Activated CD4-positive, alpha-beta T cell treated with anti-CD3 and anti-CD28 coated beads, Interleukin-2, amount 50 U/mL, for 1 hour (primary cell): Measurements from ENCODE around the gene CLEC3A.
A peak's percentile ranks its signal among the peaks of the same experiment; 100 is the strongest.
"Not testable (repeated sequence)": the region's sequence is repeated elsewhere in the genome, so short reads cannot be mapped to it uniquely, and the experiment has no call there.

ENCODE experiments used
- DNase-seq: peaks from one replicate; pipeline ENCODE4 v3.0.0-alpha.2; 2020

CLEC3A gene

GRCh38 chr16:78022347-78023060 is at the start of gene CLEC3A:
CLEC3A (plus strand) TSS chr16:78022548; CDS start chr16:78022627, 79 bp downstream.
- no peak for DNase-seq

- DNase-seq: no peak
These were observed 47.5 kb upstream of the CLEC3A start for GRCh38 chr16:77974883-77975282.

DNA sequence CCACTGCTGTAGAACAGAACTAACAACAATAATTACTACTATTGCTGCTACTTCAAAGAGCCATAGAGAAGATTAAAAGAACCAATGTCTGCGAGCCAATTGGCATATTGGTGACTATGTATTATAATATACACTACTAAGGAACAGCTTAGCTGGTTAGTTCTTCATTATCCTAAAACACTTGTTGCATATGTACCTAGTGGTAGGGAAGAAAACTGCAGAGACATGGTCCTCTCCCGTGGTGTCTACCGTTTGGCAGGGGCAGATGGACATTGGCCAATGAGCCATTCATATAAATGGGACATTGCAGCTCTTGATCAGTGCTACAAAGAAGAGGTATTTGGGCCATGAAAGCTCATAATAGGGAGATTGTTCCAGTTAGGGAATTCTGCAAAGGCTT is 46.4 kb upstream of the CLEC3A start:
- no peak for DNase-seq

DNA sequence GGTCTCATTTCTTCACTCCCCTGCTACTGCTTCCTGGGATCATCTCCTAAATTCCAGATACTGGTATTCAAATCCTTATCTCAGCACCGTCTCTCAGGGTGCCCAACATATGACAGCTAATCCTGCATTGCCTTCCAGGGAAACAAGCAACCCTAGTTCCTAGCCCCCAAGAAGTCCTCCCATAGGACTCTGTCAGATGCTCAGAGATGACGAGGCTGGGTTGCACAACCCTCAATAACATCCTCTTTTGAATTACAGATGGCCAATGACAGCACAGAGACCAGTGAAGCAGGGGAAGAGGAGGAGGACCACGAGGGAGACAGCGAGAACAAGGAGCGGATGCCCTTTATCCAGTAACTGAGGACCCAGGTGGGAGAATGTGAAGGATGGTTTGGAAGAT is 45.0 kb upstream of the CLEC3A start:
- DNase-seq: no peak

DNA sequence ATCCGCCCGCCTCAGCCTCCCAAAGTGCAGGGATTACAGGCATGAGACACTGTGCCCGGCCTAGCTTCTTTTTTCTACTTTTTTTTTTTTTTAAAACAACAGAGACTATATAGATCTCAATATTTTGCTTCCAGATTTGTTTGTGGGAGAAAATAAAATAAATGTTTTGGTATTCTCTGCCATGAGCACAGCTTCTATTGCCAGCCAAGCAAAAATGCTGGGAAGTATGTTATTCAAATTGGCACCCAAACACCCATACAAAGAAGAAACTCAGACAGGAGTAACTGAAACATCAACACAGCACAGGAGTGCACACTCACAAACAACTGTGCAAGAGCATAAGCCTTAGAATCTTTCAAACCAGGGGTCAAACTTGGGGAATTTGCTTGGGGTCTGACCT is 37.2 kb upstream of the CLEC3A start:
- no peak for DNase-seq

GRCh38 chr16:77986011-77986740 is 36.2 kb upstream of the CLEC3A start:
- DNase-seq: no peak

- DNase-seq: no peak
These were observed 34.5 kb upstream of the CLEC3A start for GRCh38 chr16:77987810-77988209.

DNA sequence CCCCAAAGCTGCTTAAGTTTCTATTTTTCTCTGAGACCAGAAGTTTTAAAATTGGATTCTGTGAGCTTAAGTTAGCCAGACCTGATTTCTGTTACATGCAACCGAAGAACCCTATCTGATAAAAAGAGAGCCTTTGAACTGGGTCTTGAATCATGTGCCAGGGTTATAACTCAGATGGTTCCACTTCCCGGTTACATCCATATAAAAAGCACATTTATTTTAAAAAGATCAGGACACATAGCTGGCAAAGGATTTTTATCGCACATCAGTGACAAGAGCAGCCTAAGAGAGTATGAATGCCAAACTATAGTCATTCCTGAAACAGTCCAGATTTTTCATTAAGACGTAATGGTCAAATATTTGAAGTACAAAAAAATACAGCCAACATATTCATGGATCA is 32.5 kb upstream of the CLEC3A start:
- no peak for DNase-seq

- no peak for DNase-seq
These were observed 30.6 kb upstream of the CLEC3A start for GRCh38 chr16:77991701-77992100.

DNA sequence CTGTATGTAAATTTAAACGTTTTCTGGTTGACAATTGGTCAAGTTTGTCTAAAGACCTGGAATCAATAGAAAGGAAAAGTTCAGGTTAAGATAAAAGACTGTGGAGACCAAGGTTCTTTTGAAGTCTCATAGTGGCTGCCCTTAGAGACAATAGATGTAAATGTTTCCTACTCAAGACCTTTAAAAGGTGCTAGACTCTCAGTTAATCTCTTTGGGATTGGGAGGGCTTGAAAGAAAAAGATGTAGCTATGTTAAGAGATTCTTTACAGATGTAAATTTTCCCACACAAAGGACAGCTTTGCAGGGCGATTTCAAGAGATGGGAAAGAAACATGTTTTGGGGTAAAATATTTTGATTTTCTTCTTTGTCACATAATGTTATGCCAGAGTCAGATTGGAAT is 30.0 kb upstream of the CLEC3A start:
- not testable (repeated sequence) for DNase-seq

DNA sequence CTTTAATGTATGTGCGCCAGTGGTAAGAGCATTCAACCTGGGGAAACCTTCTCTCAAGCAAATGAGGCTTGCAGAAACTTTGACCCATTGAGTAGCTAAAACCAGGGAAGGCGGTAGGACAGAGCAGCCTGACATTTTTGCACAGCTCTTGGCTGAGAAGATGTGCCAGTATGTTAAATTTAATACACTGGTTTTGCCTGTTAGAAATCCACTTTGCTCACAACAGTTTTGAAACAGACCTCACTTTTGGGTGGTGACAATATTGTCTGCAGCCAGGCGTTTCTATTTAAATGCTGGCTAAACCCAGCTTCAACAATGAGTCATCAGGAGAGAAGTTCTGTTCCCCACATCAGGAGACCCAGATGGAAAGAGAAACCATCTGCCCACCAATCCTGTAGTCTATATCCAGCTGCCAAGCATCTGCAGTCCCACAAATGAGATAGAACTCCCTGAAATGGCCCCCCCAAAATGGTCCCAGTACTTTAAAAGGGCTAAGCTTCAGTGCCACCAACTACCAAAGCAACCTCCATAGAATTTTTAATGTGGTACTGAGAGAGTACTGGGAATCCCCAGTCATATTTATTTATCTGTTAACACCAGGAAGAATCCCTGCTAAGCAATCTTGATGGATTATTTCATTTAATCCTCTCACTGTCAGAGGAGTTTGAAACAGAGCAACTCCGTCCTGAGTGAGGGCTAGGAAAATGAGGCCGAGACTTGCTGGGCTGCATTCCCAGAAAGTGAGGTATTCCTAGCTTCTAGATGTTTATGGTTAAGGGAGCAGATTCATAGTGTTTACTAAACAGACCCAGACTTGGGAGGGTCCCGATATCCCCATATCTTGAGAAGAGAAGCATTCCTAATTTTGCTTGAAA is 29.0 kb upstream of the CLEC3A start:
- no peak for DNase-seq

GRCh38 chr16:77995843-77996455 is 26.4 kb upstream of the CLEC3A start:
- DNase-seq: no peak

DNA sequence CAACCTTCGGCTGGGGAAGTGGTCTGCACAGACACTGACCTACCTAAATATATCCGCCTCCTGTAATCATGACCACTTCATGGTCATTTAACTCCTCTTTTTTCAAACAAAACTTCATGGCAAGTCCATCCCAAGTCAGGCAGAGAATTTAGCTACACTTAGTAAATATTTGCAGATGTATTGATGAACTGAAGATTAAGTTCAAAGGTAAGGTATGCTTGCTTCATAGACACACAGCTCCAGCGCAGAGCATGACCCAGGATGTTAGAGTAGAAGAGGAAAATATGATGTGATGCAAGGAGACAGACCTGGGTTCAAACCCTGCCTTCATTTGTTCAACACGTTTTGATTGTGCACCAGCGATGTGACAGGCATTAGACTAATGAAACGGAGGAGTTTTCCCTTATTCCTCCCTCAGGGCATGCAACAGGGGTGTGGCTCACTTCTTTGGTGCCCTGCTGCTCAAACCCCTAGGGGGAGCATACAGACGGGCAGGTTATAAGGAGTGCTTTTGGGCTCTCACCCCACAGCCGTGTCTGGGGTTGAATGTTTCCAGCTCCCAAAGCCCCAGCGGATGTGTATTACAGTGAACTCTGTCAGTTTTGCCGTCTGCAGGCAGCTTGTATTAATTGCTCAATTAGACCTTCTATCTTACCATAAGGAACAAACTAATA is 23.9 kb upstream of the CLEC3A start:
- no peak for DNase-seq

DNA sequence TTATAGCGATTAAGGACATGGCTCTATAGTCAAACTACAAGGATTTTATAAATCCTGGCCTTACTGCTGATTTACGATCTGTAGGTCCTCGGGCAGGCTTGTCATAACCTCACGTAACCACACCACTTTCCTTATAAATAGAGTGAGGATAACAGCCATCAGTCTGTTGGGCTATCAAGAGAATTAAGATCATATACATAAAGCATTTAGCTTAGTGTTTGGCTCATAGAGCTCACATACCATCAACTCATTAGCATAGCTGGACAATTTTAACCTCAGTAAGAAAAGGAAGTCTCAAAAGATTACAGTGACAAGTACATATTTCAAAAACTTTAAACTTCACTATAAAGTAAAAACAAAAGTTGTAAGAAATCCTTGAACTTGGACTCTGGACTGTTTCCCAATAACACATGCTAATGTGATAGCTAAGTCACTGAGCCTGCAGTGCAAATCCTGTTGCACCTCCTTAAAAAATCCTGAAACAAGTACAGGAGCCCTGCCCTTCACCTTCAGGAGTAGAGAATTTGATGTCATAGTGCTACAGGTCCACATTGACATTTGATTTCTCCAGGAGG is 20.8 kb upstream of the CLEC3A start:
- DNase-seq: no peak

DNA sequence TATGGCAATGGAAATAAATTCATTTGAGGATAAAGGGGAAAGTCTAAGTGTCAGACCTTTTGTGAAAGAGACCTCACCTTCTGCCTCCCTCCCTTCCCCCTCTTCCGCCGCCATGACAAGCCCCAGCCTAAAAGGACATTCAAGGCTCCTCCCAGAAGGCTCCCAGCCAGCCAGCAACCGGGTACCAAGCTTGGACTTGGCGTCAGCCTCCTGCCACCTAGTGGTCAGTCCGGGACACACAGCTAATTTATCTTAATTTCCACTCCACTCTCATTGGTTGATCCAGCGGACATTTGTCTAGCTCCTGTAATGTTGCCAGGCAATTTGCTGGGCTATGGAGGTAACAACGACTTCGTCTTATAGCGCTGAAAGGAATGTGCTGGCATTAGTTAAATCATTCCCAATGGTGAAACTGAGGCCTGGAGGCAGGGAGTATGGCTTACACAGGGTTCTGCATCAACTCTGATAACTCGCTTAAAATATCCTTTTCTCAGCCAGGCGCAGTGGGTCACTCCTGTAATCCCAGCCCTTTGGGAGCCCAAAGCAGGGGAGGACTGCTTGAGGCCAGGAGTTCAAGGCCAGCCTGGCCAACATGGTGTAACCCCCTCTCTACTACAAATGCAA is 19.3 kb upstream of the CLEC3A start:
- peak; percentile 49 for DNase-seq

GRCh38 chr16:78004517-78004916 is 17.8 kb upstream of the CLEC3A start:
- DNase-seq: no peak

- DNase-seq: no peak
These were observed 16.5 kb upstream of the CLEC3A start for GRCh38 chr16:78005881-78006280.

GRCh38 chr16:78007121-78007520 is 15.2 kb upstream of the CLEC3A start:
- DNase-seq: no peak

- no peak for DNase-seq
These were observed 1.8 kb downstream of the CLEC3A start for GRCh38 chr16:78024159-78024558.

DNA sequence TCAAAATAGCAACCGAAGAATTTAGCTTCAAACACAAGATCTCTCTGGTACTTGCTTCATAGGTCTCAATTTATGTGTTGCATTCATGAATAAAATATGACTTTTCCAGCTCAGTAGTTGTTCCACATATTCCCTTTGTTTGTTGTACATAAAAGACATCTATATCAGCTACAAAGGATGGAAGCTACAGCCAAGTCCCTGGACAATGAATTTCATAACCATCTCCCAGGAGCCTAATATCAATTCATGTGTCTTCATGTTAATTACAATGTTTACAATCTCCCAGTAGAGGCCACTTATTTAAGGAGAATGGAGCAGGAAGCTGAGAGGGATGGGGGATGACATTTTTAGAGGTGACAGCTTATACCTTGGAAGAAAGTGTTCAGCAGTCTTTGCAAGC is 3.3 kb downstream of the CLEC3A start:
- no peak for DNase-seq

- no peak for DNase-seq
These were observed 5.7 kb downstream of the CLEC3A start for GRCh38 chr16:78028018-78028417.

DNA sequence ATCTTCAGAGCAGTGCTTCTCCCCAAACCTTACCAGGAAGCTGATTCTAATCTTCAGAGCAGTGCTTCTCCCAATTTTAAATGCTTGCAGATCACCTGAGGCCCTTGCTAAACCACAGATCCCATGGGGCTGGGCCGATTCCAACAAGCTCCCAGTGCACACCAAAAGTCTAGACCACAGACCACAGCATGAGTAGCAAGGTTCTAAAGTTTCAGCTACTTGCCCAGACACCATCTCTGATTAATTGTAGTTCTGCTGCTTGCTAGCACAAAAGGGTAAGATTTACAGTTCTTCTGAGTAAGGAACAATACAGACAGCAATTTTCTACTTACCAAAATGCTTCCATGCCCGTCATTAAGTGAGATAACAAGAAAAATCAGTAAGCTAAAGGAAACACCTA is 12.2 kb downstream of the CLEC3A start:
- DNase-seq: no peak
